ENCODE data around the gene GPR87. TPM values are rescaled to one million over a fixed set of nuclear protein-coding genes. Genes with fewer than 3 reads are reported as not detected.

Gene GPR87
- total and polyA plus RNA-seq, 9 of the 15 experiments (the other 6 are each of a cell fraction or from before 2014, with no cell fraction given): not detected

DNA sequence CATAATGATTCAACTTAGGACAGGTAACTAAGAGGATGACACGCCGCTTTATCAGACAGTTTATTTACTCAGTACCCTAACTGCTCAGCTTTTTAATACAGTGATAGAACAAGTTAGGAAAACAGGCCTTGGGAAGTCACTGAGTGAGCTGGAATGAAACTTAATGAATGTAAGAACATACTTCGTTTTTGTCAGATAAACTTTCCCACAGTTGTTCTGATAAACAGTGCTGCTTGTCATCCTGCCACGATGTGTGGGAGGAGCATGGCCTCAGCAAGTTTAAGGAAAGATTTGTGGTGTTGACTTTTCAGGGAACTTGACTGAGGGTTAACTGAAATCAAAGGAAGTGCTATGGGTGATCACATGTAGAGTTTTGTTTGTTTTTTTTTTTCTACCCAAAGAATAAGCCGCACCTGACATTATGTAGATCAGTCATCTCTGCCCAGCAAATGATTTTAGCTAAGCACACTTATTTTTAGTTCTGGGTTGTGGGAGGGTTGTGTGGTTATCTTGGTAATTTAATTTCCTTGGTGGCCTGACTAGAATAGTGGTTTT, 32.6 kb downstream of the GPR87 start:
- intact Hi-C loops (cut with micrococcal nuclease) (loop anchor here (1.0 to 5.0 kb wide), 3 partner anchors 57 to 497 kb away; no protein-coding TSS in a partner anchor), in situ Hi-C loops (cut with MboI) (loop anchor here (10.0 kb wide), 1 partner anchor 119 kb away; no protein-coding TSS in a partner anchor)
- WGBS (ENCODE audit: insufficient coverage, low coverage, missing lambda C conversion rate): 0% methylated on average over 5 of the region's 5 CpGs
- Histone ChIP-seq H3K9me1 (ENCODE audit: control insufficient read depth, insufficient read depth, low read length) (no peaks in the 10 kb centered on the region), H2AFZ (ENCODE audit: low read depth, low read length) (no peak overlapping the region), H4K20me1 (replicated peaks; ENCODE audit: control insufficient read depth, insufficient read depth, low read length) (no peaks in the 10 kb centered on the region), H3K4me3 (no peak overlapping the region), H3K9ac (ENCODE audit: insufficient read depth in 1 of 2, low read depth in 2 of 2, low read length in 2 of 2) (no peak overlapping the region), H3K27me3 (ENCODE audit: control insufficient read depth in 2 of 2, insufficient read depth in 2 of 2, low read length in 2 of 2) (no peaks in the 10 kb centered on the region), H3K27ac (ENCODE audit: extremely low read depth, low read depth, low read length) (no peak overlapping the region), H3K9me3 (replicated peaks; ENCODE audit: control insufficient read depth, insufficient read depth, low read depth, low read length) (no peaks in the 10 kb centered on the region), H3K4me1 (replicated peaks in 1 of 2; ENCODE audit: control insufficient read depth in 2 of 2, insufficient read depth in 2 of 2, low read length in 2 of 2) (no peaks in the 10 kb centered on the region; a peak in 2 of 5 replicates), H3K79me2 (ENCODE audit: control insufficient read depth, insufficient read depth, low read length) (no peaks in the 10 kb centered on the region), H3K4me2 (ENCODE audit: insufficient read depth, low read length) (no peak overlapping the region), H3K36me3 (ENCODE audit: control insufficient read depth, insufficient read depth, low read length) (no peaks in the 10 kb centered on the region)
- ATAC-seq: peak; percentile 35; the same call in 1 of the 3 replicates
- peak; percentile 59 for FAIRE-seq
- ChIA-PET CTCF (ENCODE audit: low intra/inter-chr PET ratio) (interaction anchor here (0.9 to 2.8 kb wide), 3 partner anchors 56 to 1347 kb away, joined by 3 to 23 read pairs (median 3); no protein-coding TSS in a partner anchor), POLR2A (no interaction called here)
- BruUV-seq (replicated peaks): no TSS peak
- peak in 1 of 4 experiments; percentile 16 for DNase-seq (ENCODE audit: extremely low read depth in 1 of 4, low spot score in 3 of 4)
- TF ChIP-seq PHF20 (IDR thresholded peaks at IDR 0.05; ENCODE audit: partially characterized antibody) (no peak), CBX5 (IDR thresholded peaks at IDR 0.05; ENCODE audit: borderline replicate concordance, low read depth) (no peak), EGR1 (conservative IDR thresholded peaks at IDR 0.05) (no peak), MCM2 (IDR thresholded peaks at IDR 0.05; ENCODE audit: low read depth) (no peak), PHF8 (IDR thresholded peaks at IDR 0.05; ENCODE audit: borderline replicate concordance, low read length) (no peak), CBX3 (IDR thresholded peaks at IDR 0.05; ENCODE audit: borderline replicate concordance in 1 of 2, low read length in 2 of 2) (no peak), GABPB1 (CRISPR knock-in tag; IDR thresholded peaks at IDR 0.05) (no peak), CTBP1 (IDR thresholded peaks at IDR 0.05; ENCODE audit: borderline replicate concordance) (no peak), NCOA6 (IDR thresholded peaks at IDR 0.05) (no peak), CSDE1 (IDR thresholded peaks at IDR 0.05) (no peak), ATF4 (CRISPR knock-in tag; IDR thresholded peaks at IDR 0.05) (no peak), RCOR1 (IDR thresholded peaks at IDR 0.05; ENCODE audit: borderline replicate concordance in 1 of 2, low read depth in 2 of 2, low read length in 2 of 2) (peak in 1 of 2 experiments; percentile 74; a peak in 2 of 4 replicates), NKRF (IDR thresholded peaks at IDR 0.05; ENCODE audit: borderline replicate concordance) (no peak), PREB (CRISPR knock-in tag; IDR thresholded peaks at IDR 0.05) (no peak)
- TF ChIP-seq, protein P1, sequence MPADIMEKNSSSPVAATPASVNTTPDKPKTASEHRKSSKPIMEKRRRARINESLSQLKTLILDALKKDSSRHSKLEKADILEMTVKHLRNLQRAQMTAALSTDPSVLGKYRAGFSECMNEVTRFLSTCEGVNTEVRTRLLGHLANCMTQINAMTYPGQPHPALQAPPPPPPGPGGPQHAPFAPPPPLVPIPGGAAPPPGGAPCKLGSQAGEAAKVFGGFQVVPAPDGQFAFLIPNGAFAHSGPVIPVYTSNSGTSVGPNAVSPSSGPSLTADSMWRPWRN (IDR thresholded peaks at IDR 0.05; ENCODE audit: low read depth): peak; percentile 47; the same call in 1 of the 2 replicates
- TF ChIP-seq, protein P2, sequence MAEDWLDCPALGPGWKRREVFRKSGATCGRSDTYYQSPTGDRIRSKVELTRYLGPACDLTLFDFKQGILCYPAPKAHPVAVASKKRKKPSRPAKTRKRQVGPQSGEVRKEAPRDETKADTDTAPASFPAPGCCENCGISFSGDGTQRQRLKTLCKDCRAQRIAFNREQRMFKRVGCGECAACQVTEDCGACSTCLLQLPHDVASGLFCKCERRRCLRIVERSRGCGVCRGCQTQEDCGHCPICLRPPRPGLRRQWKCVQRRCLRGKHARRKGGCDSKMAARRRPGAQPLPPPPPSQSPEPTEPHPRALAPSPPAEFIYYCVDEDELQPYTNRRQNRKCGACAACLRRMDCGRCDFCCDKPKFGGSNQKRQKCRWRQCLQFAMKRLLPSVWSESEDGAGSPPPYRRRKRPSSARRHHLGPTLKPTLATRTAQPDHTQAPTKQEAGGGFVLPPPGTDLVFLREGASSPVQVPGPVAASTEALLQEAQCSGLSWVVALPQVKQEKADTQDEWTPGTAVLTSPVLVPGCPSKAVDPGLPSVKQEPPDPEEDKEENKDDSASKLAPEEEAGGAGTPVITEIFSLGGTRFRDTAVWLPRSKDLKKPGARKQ (CRISPR knock-in tag; IDR thresholded peaks at IDR 0.05): no peak

All from K562 (cell line).